ENCODE data around the gene DNASE1L1.

The DNASE1L1 gene

GRCh38 chrX:154362085-154362742, 46.8 kb downstream of the DNASE1L1 start:
- in situ Hi-C loops (cut with HindIII; ENCODE audit: low pct_unique_long_range_greater_than_20kb, low sequenced_read_pairs): no loop called here

GRCh38 chrX:154360155-154360713, 48.8 kb downstream of the DNASE1L1 start:
- in situ Hi-C loops (cut with HindIII; ENCODE audit: low pct_unique_long_range_greater_than_20kb, low sequenced_read_pairs): no loop called here
- DNase-seq (ENCODE audit: low read depth in 1 of 2, low spot score in 1 of 2): no peak
- no peak for TF ChIP-seq JUND (IDR thresholded peaks at IDR 0.05; ENCODE audit: low read depth)

More at GRCh38 chrX:154362085-154362742, 46.8 kb downstream of the DNASE1L1 start:
- no peak for DNase-seq (ENCODE audit: low read depth in 1 of 2, low spot score in 1 of 2)
- no peak for TF ChIP-seq JUND (IDR thresholded peaks at IDR 0.05; ENCODE audit: low read depth)

GRCh38 chrX:154359362-154360154, 49.5 kb downstream of the DNASE1L1 start:
- no peak for TF ChIP-seq JUND (IDR thresholded peaks at IDR 0.05; ENCODE audit: low read depth)
- in situ Hi-C loops (cut with HindIII; ENCODE audit: low pct_unique_long_range_greater_than_20kb, low sequenced_read_pairs): no loop called here
- no peak for DNase-seq (ENCODE audit: low read depth in 1 of 2, low spot score in 1 of 2)

GRCh38 chrX:154358829-154359228, 50.2 kb downstream of the DNASE1L1 start:
- no peak for TF ChIP-seq JUND (IDR thresholded peaks at IDR 0.05; ENCODE audit: low read depth)
- in situ Hi-C loops (cut with HindIII; ENCODE audit: low pct_unique_long_range_greater_than_20kb, low sequenced_read_pairs): no loop called here
- no peak for DNase-seq (ENCODE audit: low read depth in 1 of 2, low spot score in 1 of 2)

- in situ Hi-C loops (cut with HindIII; ENCODE audit: low pct_unique_long_range_greater_than_20kb, low sequenced_read_pairs): no loop called here
- TF ChIP-seq JUND (IDR thresholded peaks at IDR 0.05; ENCODE audit: low read depth): no peak
- DNase-seq (ENCODE audit: low read depth in 1 of 2, low spot score in 1 of 2): no peak
Observed at GRCh38 chrX:154358011-154358410, 51.0 kb downstream of the DNASE1L1 start.

GRCh38 chrX:154357205-154357604, 51.8 kb downstream of the DNASE1L1 start:
- in situ Hi-C loops (cut with HindIII; ENCODE audit: low pct_unique_long_range_greater_than_20kb, low sequenced_read_pairs): no loop called here
- DNase-seq (ENCODE audit: low read depth in 1 of 2, low spot score in 1 of 2): no peak
- no peak for TF ChIP-seq JUND (IDR thresholded peaks at IDR 0.05; ENCODE audit: low read depth)

- in situ Hi-C loops (cut with HindIII; ENCODE audit: low pct_unique_long_range_greater_than_20kb, low sequenced_read_pairs): no loop called here
- TF ChIP-seq JUND (IDR thresholded peaks at IDR 0.05; ENCODE audit: low read depth): no peak
- DNase-seq (ENCODE audit: low read depth in 1 of 2, low spot score in 1 of 2): no peak
Observed at GRCh38 chrX:154356596-154356995, 52.5 kb downstream of the DNASE1L1 start.

- in situ Hi-C loops (cut with HindIII; ENCODE audit: low pct_unique_long_range_greater_than_20kb, low sequenced_read_pairs): no loop called here
- no peak for DNase-seq (ENCODE audit: low read depth in 1 of 2, low spot score in 1 of 2)
- no peak for TF ChIP-seq JUND (IDR thresholded peaks at IDR 0.05; ENCODE audit: low read depth)
Observed at GRCh38 chrX:154355776-154356140, 53.3 kb downstream of the DNASE1L1 start.

DNA sequence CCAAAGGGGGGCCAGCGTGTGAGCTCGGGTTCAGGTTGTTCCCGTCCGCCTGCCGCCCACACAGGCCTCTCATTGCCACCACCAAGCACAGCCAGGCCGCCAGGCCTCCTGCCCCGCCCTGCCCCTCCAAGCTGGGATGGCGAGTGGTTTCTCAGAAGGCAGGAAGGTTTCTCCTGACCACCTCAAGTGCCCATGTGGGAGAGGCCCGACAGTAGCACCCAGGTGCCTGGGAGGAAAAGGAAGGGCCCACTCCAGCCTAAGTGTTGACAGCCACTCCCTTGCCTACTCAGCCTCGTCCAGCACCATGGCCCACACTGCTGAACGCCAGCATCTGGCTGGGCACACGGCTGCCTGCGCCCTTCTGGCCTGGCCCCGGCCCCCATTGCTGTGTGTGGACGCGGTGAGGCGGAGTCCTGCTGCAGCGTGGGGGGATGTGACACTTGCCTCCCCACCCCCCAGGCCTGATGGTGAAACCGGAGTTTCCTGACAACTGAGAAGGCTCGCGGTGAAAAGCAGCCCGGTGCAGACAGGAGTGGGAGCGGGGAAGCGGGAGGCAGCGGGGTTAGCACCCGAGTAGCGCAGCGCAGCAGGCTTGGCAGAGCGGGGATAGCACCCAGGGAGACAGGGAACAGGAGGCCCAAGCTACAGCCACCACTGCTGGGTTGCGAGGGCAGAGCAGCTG, 53.8 kb downstream of the DNASE1L1 start:
- DNase-seq (ENCODE audit: low read depth in 1 of 2, low spot score in 1 of 2): no peak
- TF ChIP-seq JUND (IDR thresholded peaks at IDR 0.05; ENCODE audit: low read depth): no peak
- in situ Hi-C loops (cut with HindIII; ENCODE audit: low pct_unique_long_range_greater_than_20kb, low sequenced_read_pairs): no loop called here

GRCh38 chrX:154354516-154354915, 54.5 kb downstream of the DNASE1L1 start:
- DNase-seq (ENCODE audit: low read depth in 1 of 2, low spot score in 1 of 2): no peak
- in situ Hi-C loops (cut with HindIII; ENCODE audit: low pct_unique_long_range_greater_than_20kb, low sequenced_read_pairs): no loop called here
- TF ChIP-seq JUND (IDR thresholded peaks at IDR 0.05; ENCODE audit: low read depth): no peak

DNA sequence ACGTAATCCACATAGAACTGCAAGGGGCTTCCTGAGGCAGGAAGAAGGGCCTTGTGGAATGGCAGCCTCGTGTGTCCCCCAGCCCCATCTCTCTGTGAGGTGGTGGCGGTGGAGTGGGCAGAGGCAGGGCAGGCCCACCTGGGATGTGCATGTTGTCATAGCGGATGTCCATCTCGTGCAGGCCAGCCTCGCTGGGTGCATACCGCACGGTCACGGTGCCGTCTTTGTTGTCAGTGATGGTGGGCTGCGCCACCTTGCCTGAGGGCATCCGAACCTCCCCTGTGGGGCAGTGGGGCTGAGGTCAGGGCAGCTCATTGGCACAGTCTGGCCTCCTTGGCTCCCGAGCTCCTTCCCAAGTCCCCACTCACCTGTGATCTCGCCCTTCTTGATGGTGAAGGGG, 55.0 kb downstream of the DNASE1L1 start:
- in situ Hi-C loops (cut with HindIII; ENCODE audit: low pct_unique_long_range_greater_than_20kb, low sequenced_read_pairs): no loop called here
- no peak for DNase-seq (ENCODE audit: low read depth in 1 of 2, low spot score in 1 of 2)
- no peak for TF ChIP-seq JUND (IDR thresholded peaks at IDR 0.05; ENCODE audit: low read depth)

DNA sequence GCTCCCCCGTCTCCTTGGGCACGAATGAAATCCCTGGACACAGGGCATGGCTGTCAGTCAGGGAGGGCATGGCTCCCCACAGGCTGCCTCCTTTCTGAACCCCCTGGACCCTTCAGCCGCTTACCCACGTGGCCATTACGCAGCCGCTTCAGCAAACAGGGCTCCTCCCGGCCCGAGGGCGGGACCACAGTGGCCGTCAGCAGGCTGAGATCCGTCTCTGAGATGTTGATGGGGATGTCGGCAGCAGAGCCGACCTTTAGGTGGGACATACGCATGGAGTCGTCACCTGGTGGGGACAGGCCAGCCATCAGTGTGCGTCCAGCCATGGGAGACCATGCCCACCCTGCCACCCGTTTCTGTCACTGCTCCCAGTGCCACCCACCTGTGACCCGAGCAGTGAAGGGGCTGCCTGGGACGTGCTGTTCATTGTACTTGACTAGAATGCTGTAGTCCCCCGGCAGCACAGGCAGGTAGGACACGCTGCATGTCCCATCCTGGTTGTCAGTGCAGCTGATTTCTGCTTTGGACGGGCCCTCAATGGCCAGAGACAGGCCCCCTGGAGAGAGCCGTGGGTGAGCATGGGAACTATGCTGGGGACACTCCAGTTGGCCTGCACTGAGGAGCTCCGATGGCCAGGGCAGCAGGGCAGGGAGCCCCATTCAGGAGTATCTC, 55.7 kb downstream of the DNASE1L1 start:
- in situ Hi-C loops (cut with HindIII; ENCODE audit: low pct_unique_long_range_greater_than_20kb, low sequenced_read_pairs): no loop called here
- TF ChIP-seq JUND (IDR thresholded peaks at IDR 0.05; ENCODE audit: low read depth): no peak
- no peak for DNase-seq (ENCODE audit: low read depth in 1 of 2, low spot score in 1 of 2)
